GM12875 (cell line): Measurements from ENCODE around the gene UNC79.
"Not testable (repeated sequence)": the region's sequence is repeated elsewhere in the genome, so short reads cannot be mapped to it uniquely, and the experiment has no call there.

Source experiments
- H3K4me3 ChIP-seq: one replicate; pipeline ENCODE4 v1.5.1; 2011; ENCODE audit warnings: low read depth, low read length, control low read depth
- CTCF ChIP-seq: IDR thresholded peaks from 2 replicates; pipeline ENCODE4 v1.5.1; 2011; ENCODE audit warnings: low read depth, mild to moderate bottlenecking, control low read depth, inconsistent platforms, low read length, moderate library complexity, borderline replicate concordance; ENCODE audit not compliant: insufficient read depth

Gene UNC79

GRCh38 chr14:93410021-93410420, 20.7 kb upstream of the UNC79 start:
- H3K4me3 ChIP-seq, result no peak overlapping the region
- no peak for TF ChIP-seq CTCF

- no peak for TF ChIP-seq CTCF
- no peak overlapping the region for H3K4me3 ChIP-seq
These were observed 19.8 kb upstream of the UNC79 start for GRCh38 chr14:93410893-93411292.

- not testable (repeated sequence) for H3K4me3 ChIP-seq
These were observed 5.6 kb upstream of the UNC79 start for GRCh38 chr14:93425136-93425535.

DNA sequence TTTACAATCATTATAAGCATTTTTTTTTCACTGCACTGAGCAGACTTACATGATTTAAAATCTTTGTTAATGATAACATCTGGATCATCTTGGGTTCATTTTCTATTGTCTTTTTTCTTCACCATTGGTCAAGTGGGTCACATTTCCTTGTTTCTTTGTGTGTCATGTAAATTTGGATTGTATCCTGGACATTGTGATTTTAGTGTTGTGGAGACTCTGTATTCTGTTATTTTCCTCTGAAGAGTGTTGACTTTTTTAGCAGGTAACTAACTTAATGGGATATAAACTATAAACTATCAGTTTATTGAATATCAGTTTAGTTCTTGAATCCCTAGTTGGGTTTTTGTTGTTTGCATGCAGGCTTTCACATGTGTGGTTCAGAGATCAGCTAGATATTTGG, 4.0 kb upstream of the UNC79 start:
- no peak overlapping the region for H3K4me3 ChIP-seq
- no peak for TF ChIP-seq CTCF

DNA sequence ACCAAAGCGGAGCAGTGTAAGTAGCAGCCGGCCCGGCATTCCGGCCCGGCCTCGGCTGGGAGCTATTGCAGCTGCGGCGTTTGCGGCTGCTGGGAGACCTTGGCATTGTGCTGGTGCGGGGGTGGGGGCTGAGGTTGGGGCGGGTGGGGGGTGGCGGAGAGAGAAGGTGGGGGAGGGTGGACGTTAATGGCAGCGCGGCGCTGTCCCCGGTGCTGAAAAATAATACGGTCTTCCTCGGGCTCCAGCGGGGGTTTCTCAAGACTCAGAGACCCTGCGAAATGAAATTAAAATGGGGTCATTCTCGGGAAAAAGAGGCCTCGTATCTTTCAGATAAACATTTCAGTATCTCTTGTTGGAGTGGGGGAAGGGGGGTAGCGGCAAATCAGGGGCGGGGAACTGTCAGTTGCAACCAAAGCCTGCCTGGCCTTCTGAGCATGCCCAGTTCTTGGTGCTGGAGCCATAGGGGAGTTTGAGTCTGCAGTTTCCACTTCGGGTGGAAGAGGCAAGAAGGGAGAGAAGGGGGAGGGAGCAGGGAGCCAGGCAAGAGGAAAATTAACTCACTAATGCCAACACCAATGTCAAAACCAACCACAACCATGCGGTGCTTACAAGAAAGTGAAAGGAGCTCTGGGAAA, 414 bp downstream of the UNC79 start:
- TF ChIP-seq CTCF, result no peak
- H3K4me3 ChIP-seq, result no peak overlapping the region

DNA sequence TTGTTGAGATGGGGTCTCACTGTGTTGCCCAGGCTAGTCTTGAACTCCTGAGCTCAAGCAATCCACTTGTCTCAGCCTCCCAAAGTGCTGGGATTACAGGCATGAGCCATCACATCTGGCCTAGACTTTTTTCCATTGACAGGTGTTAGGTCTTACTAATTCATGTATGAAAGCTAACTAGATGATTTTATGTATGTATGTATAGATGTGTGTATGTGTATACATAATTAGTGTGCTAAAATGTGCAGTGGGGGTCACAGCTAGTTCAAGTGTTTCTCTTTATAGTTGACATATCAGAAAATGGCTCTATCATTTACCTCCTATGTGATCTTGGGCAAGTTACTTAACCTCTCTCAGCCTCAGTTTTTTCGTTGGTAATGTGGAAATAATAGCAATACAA, 23.5 kb downstream of the UNC79 start:
- TF ChIP-seq CTCF, result no peak

GRCh38 chr14:93456356-93456755, 25.6 kb downstream of the UNC79 start:
- H3K4me3 ChIP-seq, result no peak overlapping the region
- TF ChIP-seq CTCF, result no peak

More for the DNA sequence above, 23.5 kb downstream of the UNC79 start:
- H3K4me3 ChIP-seq, result no peak overlapping the region

GRCh38 chr14:93458234-93458633, 27.5 kb downstream of the UNC79 start:
- no peak overlapping the region for H3K4me3 ChIP-seq

More at GRCh38 chr14:93458234-93458633, 27.5 kb downstream of the UNC79 start:
- TF ChIP-seq CTCF, result no peak
